ENCODE data around the gene SLC22A13.
"Not testable (repeated sequence)": the region's sequence is repeated elsewhere in the genome, so short reads cannot be mapped to it uniquely, and the experiment has no call there.

SLC22A13 gene

DNA sequence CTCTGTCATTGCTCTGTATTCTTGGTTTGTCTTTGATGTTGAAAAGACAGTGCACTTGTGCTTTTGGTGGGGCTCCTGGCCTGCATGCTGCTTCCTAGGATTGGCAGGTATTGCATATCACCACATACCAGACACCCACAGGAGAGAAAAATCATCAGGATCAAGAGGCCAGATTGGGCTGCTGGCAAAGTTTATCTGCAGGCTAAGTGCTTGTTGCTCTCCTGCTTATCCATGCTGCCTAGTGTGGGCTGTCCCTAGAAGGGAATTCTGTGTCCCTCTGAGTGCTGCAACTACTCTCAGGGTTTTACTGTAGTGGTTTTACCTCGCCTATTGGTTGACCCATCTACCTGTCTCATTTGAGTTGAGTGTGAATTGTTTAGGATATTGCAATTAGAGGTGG is 833 bp upstream of the SLC22A13 start:
- no peak for DNase-seq

GRCh38 chr3:38266810-38267209 is 1.2 kb downstream of the SLC22A13 start:
- no peak for DNase-seq

DNA sequence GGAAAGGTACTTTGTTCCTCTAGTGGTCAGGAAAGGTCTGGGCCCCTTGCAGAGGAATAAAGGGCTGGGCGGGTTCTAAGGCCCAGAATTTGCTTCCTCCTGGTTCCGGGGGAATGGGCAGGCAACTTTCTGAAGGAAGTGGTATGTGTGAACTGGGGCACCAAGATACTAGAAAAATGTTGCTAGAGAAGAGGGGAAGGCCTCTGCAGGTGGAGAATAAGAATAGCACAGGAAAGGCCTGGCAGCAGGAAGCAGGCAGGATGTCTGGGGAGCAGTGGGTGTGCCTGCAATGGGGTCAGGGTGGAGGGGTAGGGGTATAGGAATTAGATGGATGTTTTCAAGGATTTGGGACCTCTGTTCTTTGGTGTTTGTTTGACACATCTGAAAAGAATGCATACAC is 2.0 kb downstream of the SLC22A13 start:
- no peak for DNase-seq

DNA sequence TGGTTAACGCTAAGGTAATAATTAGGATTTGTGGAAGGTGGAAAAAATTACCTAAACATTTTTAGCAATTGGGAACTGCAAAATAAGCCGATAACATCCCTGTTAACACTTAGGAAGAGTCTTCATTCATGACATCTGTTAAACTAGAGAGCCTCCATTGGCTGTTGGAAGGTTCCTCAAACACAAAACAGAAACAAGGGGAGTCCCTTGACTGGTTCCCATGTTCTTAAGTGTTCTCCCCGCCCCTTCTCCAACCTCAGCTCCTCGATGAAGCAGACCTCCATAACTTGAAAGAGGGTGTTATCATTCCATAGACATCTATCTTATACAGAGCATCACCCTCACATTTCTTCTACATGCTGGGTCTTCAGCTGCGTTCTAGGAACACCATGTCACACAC is 2.5 kb downstream of the SLC22A13 start:
- no peak for DNase-seq

DNA sequence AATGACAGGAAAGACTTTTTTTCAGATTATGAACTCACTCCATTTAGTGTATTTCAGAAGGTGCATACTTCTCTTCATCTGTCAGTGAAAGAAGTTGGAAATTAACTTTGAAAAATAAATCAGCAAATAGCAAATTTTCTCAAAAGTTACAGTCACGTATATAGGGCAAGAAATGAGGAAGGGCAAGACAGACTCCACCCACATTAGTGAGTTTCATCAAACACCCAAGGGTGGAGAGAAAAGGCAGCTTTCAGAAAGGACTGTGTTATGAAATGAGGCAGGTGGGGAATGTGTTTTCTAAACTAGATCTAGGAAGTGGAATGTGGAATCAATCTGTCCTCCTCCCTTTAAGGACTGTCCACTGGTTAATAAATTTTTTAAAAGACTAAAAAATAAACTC is 2.9 kb downstream of the SLC22A13 start:
- DNase-seq, result no peak

GRCh38 chr3:38270606-38271005 is 5.0 kb downstream of the SLC22A13 start:
- DNase-seq, result no peak

DNA sequence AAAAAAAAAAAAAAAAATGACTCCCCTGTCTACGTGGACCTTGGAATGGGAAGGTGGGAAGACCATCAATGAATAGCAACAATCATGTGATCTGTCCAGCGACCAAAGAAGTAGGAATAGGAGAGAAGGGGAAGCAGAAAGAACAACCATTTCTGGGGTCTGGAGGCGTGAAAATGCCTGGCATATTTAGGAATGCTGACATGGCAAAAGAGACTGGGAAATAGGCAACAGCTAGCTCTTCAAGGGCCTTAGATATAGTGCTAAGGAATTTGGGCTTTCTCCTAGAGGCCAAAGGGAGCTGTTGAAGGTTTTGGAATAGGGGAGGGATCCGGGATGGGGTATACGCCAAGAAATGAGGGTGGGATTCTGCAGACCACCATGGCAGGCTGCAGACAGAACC is 5.9 kb downstream of the SLC22A13 start:
- no peak for DNase-seq

GRCh38 chr3:38274864-38275649 is 9.4 kb downstream of the SLC22A13 start:
- DNase-seq, result no peak

DNA sequence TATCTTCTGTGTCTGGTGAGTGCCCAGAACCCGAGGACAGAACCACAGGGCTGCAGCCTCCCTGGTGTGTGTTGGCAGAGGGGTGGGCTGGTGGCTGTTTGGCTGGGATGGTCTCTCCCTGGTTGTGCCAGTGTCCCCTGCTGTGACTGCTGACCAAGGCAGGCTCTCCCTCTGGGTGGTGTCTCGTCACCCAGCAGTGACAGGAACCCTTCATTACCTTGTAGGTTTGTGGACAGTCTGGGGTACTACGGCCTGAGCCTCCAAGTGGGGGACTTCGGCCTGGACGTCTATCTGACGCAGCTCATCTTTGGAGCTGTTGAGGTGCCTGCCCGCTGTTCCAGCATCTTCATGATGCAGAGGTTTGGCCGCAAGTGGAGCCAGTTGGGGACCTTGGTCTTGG is 10.0 kb downstream of the SLC22A13 start:
- no peak for DNase-seq

GRCh38 chr3:38276081-38276916 is 10.7 kb downstream of the SLC22A13 start:
- no peak for DNase-seq

DNA sequence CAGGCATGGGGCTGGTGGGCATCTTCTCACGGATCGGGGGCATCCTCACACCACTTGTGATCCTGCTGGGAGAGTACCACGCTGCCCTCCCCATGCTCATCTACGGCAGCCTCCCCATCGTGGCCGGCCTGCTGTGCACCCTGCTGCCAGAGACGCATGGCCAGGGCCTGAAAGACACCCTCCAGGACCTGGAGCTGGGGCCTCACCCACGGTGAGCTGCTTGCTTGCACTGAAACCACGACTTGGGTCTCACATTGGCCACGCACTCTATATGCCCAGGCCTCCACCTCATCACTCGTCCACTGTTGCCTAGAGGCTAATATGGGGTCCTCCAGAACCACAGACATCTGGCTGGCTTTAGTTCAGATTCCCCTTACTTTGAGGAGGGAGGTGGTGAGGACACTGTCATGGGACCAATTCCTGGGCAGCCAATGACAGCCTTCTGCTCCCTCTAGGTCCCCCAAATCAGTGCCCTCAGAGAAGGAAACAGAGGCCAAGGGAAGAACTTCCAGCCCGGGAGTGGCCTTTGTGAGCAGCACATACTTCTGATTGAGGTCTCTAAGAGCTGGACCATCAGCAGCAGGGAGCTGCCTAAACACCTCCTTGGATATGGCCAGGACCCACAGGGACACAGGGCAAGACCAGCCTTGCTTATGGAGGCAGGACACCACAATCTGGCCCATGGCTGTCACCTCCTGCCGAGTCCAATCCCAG is 11.5 kb downstream of the SLC22A13 start:
- no peak for DNase-seq

GRCh38 chr3:38278841-38279240 is 13.2 kb downstream of the SLC22A13 start:
- no peak for DNase-seq

- DNase-seq, result no peak
Measured at GRCh38 chr3:38281895-38282686, 16.5 kb downstream of the SLC22A13 start, which contains the start of gene SLC22A14. Gene SLC22A14 (plus strand): TSS chr3:38282294. CDS start chr3:38306027, 23,733 bp downstream.

DNA sequence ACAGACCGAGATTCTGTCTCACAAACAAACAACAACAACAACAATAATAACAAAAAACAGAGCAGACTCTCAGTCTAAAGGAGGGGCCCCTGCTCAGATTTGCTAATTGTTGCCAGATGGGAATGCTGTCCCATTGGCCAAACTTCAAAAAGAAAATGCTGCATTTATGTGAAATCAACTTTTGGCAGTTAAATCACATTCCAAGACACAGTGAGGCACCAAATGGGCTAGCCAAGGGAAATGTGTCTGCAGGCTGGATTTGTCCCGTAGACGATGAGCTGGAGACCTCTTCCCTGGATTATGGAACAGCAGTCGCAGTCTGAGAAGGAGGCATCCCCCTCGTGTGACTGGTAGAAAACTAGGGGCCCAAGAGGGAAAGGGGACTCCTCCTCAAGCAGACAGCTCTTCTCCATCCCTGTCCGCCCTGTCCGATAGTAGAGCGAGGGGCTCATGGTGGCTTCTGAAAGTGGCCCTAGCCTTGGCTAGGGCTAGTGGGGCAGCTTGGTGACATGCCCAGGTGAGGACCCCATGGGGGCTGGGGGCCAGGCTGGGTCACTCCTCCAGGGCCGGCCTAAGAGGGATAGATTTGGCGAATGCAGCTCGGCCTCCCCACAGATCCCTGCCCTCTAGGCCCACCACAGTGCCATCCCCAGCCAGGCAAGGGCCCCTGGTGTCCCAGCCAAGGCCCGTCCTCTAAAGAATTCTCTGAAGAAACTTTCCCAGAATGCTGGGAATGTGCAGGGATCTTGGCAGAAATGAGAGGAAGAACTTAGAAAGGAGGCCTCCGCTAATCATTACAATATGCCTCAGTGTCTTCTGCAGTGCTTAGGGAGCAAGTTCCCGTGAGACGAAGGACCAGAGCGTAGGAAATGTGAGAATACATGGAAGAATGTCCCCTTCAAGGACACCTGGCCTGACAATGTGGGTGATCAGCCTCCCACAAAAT is 18.5 kb downstream of the SLC22A13 start:
- no peak for DNase-seq

DNA sequence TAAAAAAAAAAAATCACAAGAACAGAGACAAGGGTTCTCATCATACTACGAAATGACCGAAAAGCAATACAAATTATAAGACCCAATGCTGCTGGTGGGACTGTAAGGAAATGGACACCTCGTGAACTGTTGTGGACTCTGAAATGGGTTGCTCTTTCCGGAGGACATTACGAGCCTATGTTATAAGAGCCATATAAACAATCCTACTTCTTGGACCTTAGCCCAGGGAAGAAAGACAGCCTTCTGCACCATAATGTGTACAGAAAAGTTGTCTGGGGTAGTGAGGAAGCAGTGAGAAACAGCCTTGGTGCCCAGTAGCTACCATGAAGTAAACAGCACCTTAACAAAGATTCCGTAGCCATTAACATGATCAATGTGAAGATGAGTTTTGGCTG is 19.1 kb downstream of the SLC22A13 start:
- DNase-seq, result no peak

- DNase-seq, result not testable (repeated sequence)
Measured at GRCh38 chr3:38289286-38290217, 23.9 kb downstream of the SLC22A13 start.

- not testable (repeated sequence) for DNase-seq
Measured at GRCh38 chr3:38297053-38297452, 31.4 kb downstream of the SLC22A13 start.

GRCh38 chr3:38297537-38297936 is 31.9 kb downstream of the SLC22A13 start:
- no peak for DNase-seq

- no peak for DNase-seq
Measured at GRCh38 chr3:38297947-38298711, 32.5 kb downstream of the SLC22A13 start.

Measured in T-helper 1 cell (primary cell).